HepG2 (cell line): ENCODE measurements around the gene PCDHA7.

Experiments used
- HMG20A ChIP-seq: IDR thresholded peaks from 2 replicates; pipeline ENCODE4 v1.6.1; 2016; ENCODE audit warnings: borderline replicate concordance
- PHF21A ChIP-seq: sonication (generic); formaldehyde crosslinking; IDR thresholded peaks from 2 replicates; pipeline ENCODE4 v1.5.0; 2020; ENCODE audit warnings: mild to moderate bottlenecking, missing genetic modification reagents
- REL ChIP-seq: sonication (generic); formaldehyde crosslinking; conservative IDR thresholded peaks from 2 replicates; pipeline ENCODE4 v1.8.0; 2022; ENCODE audit warnings: mild to moderate bottlenecking, missing genetic modification reagents, moderate library complexity
- SAP130 ChIP-seq: IDR thresholded peaks from 2 replicates; pipeline ENCODE4 v1.6.1; 2016; ENCODE audit warnings: low read depth
- SIN3A ChIP-seq: IDR thresholded peaks from 2 replicates; pipeline ENCODE4 v1.6.1; 2011; ENCODE audit warnings: low read depth, mild to moderate bottlenecking, control low read depth, low read length, borderline replicate concordance
- YY1 ChIP-seq: IDR thresholded peaks from 2 replicates; pipeline ENCODE4 v1.6.1; 2011; ENCODE audit warnings: low read length, low read depth, moderate library complexity, mild to moderate bottlenecking; ENCODE audit not compliant: insufficient read depth, insufficient replicate concordance
- ZC3H4 ChIP-seq: sonication (generic); formaldehyde crosslinking; IDR thresholded peaks from 2 replicates; pipeline ENCODE4 v1.4.0; 2020; ENCODE audit warnings: missing genetic modification reagents, borderline replicate concordance
- ZNF274 ChIP-seq: sonication (generic); formaldehyde crosslinking; IDR thresholded peaks from 2 replicates; pipeline ENCODE4 v1.5.1; 2020; ENCODE audit warnings: mild to moderate bottlenecking, missing genetic modification reagents
- ZNF337 ChIP-seq: sonication (generic); formaldehyde crosslinking; IDR thresholded peaks from 2 replicates; pipeline ENCODE4 v1.5.1; 2020; ENCODE audit warnings: missing genetic modification reagents, low read depth, mild to moderate bottlenecking, borderline replicate concordance
- ZNF34 ChIP-seq: sonication (generic); formaldehyde crosslinking; IDR thresholded peaks from 2 replicates; pipeline ENCODE4 v1.4.0; 2020; ENCODE audit warnings: mild to moderate bottlenecking, missing genetic modification reagents, borderline replicate concordance
- ZNF569 ChIP-seq: sonication (generic); formaldehyde crosslinking; IDR thresholded peaks from 2 replicates; pipeline ENCODE4 v1.5.0; 2020; ENCODE audit warnings: mild to moderate bottlenecking, missing genetic modification reagents, moderate library complexity, borderline replicate concordance
- ZNF703 ChIP-seq: sonication (generic); formaldehyde crosslinking; IDR thresholded peaks from 2 replicates; pipeline ENCODE4 v1.5.1; 2020; ENCODE audit warnings: missing genetic modification reagents, mild to moderate bottlenecking, moderate library complexity, borderline replicate concordance
- TF ChIP-seq, protein P1 (sequence below), 2 experiments: sonication (generic) in 1 of 2; formaldehyde crosslinking in 1 of 2; IDR thresholded peaks; 2 replicates each; pipeline versions ENCODE4 v1.4.0 to v1.6.1; 2018 to 2020; ENCODE audit warnings: missing genetic modification reagents in 2 of 2, borderline replicate concordance in 1 of 2, low read depth in 1 of 2, mild to moderate bottlenecking in 1 of 2, missing biosample characterization in 1 of 2

DNA sequence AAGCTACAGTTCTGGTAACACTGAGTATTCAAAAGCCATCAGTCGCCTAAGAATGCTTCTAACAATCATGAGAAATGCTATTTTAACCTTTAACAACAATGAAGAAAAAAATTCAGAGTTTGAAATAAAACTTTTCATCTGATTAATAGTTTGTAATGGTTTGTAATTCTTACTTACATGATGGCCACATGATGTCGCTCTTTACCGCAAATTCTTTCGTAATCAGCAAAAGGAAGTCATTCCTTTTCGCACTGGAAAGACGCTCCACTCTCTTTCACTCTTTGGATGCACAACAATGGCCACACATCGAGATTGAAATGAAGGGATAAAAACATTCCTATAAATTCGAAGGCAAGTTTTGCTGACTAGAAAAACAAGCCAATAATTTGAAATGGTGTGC is at the start of gene PCDHA7:
- no peak for TF ChIP-seq ZNF337 (CRISPR knock-in tag)
- no peak for TF ChIP-seq ZC3H4 (CRISPR knock-in tag)
- no peak for TF ChIP-seq PHF21A (CRISPR knock-in tag)
- TF ChIP-seq, protein P1, sequence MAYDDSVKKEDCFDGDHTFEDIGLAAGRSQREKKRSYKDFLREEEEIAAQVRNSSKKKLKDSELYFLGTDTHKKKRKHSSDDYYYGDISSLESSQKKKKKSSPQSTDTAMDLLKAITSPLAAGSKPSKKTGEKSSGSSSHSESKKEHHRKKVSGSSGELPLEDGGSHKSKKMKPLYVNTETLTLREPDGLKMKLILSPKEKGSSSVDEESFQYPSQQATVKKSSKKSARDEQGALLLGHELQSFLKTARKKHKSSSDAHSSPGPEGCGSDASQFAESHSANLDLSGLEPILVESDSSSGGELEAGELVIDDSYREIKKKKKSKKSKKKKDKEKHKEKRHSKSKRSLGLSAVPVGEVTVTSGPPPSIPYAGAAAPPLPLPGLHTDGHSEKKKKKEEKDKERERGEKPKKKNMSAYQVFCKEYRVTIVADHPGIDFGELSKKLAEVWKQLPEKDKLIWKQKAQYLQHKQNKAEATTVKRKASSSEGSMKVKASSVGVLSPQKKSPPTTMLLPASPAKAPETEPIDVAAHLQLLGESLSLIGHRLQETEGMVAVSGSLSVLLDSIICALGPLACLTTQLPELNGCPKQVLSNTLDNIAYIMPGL (CRISPR knock-in tag; IDR thresholded peaks at IDR 0.05; ENCODE audit: borderline replicate concordance in 1 of 2, low read depth in 1 of 2), result no peak
- TF ChIP-seq ZNF569 (CRISPR knock-in tag), result no peak
- TF ChIP-seq SIN3A, result no peak
- no peak for TF ChIP-seq ZNF274
- no peak for TF ChIP-seq SAP130 (CRISPR knock-in tag)
- no peak for TF ChIP-seq HMG20A (CRISPR knock-in tag)
- no peak for TF ChIP-seq ZNF34 (CRISPR knock-in tag)
- no peak for TF ChIP-seq REL
- TF ChIP-seq YY1, result no peak
- no peak for TF ChIP-seq ZNF703 (CRISPR knock-in tag)
